SH-SY5Y (cell line): ENCODE data around the gene SLC7A14.

Experiments used
- GATA2 ChIP-seq: IDR thresholded peaks from 2 replicates; pipeline ENCODE4 v1.6.1; 2011; ENCODE audit warnings: mild to moderate bottlenecking, low read depth, low read length
- GATA3 ChIP-seq: IDR thresholded peaks from 2 replicates; pipeline ENCODE4 v1.6.1; 2011; ENCODE audit warnings: low read depth, mild to moderate bottlenecking, low read length, moderate library complexity

GRCh38 chr3:170602556-170602955 is 16.7 kb upstream of the SLC7A14 start:
- TF ChIP-seq GATA3 (no peak), GATA2 (no peak)
